Measurements from ENCODE around the gene ZFPL1.

Gene ZFPL1

DNA sequence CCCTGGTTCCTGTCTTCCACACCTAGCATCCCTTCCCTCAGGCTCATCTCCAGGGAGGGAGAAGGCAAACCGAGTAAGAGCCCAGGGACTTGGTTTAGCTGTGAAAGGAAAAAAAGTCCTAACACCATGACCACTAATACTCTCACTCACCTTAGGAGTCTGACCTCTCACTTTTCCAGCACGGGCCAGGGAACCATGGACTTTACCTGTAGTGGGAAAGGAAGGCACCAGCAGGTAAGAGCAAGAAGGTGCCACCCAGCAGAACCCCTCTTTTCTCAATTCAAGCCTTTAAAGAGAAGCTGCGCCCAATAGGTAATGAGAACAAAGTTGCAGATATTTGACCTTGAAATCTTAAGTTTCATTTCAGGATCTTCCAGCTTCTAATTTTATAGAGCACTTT lies 36.8 kb downstream of the ZFPL1 start:
- TF ChIP-seq GATA3 (IDR thresholded peaks at IDR 0.05; ENCODE audit: low read depth, low read length), result no peak
- no peak for TF ChIP-seq GATA2 (IDR thresholded peaks at IDR 0.05; ENCODE audit: low read depth, low read length)

DNA sequence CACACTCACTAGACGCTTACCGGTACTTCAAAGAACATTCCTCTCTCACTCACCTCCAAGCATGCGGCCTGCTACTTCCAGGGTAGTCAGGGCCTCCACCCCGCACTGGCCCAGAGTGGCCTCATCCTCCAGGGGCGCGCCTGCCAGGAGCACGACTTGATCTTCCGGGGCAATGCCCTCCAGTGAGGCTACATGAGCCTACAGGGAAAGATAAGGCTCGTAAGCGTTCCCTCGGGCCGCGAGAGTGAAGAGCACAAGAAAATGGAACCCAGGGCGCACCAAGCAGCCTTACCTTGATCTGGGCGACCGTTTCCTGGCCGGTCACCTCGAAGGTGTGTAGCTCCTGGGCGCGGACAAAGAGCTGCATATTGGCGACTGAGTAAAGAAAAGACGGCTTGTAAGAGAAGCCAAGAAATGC lies 37.4 kb downstream of the ZFPL1 start:
- TF ChIP-seq GATA2 (IDR thresholded peaks at IDR 0.05; ENCODE audit: low read depth, low read length), result no peak
- no peak for TF ChIP-seq GATA3 (IDR thresholded peaks at IDR 0.05; ENCODE audit: low read depth, low read length)

DNA sequence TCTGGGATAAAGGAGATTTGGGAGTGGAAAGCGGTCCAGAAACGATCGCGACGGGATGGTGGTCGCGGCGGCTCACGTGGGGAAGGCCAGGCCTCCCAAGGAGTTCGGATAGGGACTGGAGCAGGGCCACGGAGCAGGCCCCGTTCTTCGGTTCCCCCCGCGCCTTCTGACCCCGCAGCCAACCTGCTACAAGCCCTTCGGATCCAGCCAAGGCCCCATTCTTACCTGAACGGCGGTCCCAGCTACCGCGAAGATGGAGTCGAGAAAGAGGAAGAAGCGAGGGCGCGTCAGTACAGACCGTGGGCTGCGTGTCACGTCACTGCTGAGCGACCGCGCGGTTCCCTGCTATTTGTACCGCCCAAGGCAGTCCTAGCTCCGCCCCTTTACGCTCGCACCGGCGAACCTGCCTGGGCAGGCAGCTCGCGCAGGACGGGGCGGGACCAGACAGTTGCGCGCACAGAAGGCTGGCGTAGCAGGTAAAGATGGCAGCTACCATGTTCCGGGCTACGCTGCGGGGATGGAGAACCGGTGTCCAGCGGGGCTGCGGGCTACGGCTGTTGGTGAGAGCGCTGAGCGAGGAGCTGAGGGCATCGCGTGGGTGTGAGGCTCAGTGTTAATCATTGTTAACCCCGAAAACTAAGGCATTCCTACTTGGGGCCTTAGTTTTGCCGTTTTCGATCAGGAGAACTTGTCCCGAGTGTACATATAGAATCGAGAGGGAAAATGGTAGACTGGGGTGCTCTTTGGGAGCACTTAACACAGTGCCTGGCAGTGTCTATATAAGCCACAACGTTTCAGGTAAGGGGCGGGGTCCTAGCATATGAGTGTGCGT lies 38.1 kb downstream of the ZFPL1 start, which contains the start of the genes FAU and MRPL49:
Gene FAU, minus strand, starts transcription at position 270 of the 832 bp plus-strand sequence. CDS start 321 bp downstream, outside the sequence.
Gene MRPL49, plus strand, starts transcription at position 457 of the 832 bp plus-strand sequence. Its CDS starts 26 bp downstream, at position 483.
- TF ChIP-seq GATA2 (IDR thresholded peaks at IDR 0.05; ENCODE audit: low read depth, low read length) (no peak), GATA3 (IDR thresholded peaks at IDR 0.05; ENCODE audit: low read depth, low read length) (no peak)

DNA sequence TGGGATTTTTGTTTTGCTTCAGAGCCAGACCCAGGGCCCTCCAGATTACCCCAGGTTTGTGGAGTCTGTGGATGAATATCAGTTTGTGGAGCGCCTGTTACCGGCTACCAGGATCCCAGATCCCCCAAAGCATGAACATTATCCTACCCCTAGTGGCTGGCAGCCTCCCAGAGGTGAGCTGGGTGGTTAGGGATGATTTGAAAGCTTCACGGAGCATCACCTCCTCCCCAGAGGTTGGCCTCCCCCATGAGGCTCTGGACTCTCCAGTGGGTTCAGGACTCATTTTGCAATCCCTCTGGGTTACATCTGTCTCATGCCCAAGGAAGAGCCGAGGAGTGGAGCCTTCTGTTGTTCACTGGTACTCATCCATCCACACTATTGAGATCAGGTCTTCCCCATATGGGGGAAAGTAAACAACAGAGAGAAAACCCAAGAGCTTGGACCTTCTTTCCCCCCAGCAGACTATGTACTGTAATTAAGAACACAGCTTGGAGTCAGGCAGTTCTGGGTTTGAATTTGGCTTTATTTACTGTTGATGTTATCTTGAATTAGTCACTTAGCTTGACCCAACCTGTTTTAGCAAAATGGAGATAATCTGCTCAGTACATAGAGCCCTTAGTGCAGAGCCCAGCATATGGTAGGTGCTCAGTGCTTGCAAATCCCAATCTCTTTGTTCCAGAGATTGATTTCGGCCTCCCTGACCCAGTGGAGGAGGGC lies 40.6 kb downstream of the ZFPL1 start:
- no peak for TF ChIP-seq GATA2 (IDR thresholded peaks at IDR 0.05; ENCODE audit: low read depth, low read length)
- no peak for TF ChIP-seq GATA3 (IDR thresholded peaks at IDR 0.05; ENCODE audit: low read depth, low read length)

DNA sequence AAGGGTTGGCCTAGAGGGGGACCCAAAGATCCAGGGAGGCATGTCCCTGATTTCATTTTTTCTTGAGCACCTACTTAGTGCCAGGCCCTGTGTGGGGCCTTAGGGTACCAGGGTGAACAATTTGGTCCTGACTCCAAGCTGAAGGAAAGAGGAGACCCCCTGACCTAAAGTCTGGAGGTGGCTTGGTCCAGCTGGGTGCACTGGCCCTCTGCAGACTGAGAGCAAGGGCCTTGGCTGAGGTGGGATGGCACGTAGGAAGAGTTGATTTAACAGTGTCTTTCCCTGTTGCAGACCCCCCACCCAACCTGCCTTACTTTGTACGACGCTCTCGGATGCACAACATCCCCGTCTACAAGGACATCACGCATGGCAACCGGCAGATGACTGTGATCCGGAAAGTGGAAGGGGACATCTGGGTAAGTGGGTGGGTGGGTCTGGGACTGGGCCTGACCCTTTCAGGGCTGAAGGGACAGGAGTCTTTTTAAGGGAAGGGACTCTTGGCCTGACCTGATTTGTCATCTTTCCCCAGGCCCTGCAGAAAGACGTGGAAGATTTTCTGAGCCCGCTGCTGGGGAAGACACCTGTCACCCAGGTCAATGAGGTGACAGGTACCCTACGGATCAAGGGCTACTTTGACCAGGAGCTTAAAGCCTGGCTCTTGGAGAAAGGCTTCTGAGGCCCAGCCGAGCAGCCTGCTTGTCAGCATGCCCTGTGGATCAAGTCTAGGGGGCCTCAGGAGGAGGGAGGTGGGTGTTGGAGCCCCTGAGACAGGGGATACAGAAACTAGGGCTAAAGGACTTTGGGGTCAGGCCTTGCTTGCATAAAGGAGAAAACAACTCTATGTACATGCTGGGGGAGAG lies 41.4 kb downstream of the ZFPL1 start:
- TF ChIP-seq GATA3 (IDR thresholded peaks at IDR 0.05; ENCODE audit: low read depth, low read length), result no peak
- no peak for TF ChIP-seq GATA2 (IDR thresholded peaks at IDR 0.05; ENCODE audit: low read depth, low read length)

DNA sequence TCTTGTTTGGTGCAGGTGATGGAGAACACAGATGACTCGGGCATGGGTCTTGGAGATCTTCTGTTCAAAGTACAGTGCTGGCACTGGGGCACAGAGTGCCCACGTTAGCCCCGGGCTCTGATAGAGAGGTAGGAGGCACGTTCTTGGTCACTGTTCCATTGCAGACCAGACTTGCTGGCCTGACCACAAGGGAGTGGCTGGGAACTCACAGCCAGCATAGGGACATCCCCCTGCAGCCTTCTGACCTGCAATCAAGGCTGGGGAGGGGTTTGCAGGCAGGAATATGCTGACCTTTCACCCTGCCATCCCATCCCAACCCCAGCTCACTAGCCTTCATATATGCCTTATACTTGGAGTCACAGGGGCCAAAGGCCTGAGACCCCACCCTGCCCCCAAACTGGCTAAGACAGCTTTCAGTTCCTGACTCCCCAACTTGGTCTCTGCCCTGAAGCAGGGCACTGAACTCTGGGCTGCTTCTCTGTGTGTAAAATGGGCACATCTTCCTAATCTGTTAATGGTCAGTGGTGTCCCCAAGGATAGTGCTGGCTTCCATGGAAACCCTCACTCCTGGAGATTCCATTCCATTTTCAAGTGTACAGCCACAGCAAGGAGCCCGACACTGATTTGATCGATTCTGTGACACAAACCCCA lies 42.7 kb downstream of the ZFPL1 start:
- TF ChIP-seq GATA2 (IDR thresholded peaks at IDR 0.05; ENCODE audit: low read depth, low read length), result no peak
- TF ChIP-seq GATA3 (IDR thresholded peaks at IDR 0.05; ENCODE audit: low read depth, low read length), result no peak

DNA sequence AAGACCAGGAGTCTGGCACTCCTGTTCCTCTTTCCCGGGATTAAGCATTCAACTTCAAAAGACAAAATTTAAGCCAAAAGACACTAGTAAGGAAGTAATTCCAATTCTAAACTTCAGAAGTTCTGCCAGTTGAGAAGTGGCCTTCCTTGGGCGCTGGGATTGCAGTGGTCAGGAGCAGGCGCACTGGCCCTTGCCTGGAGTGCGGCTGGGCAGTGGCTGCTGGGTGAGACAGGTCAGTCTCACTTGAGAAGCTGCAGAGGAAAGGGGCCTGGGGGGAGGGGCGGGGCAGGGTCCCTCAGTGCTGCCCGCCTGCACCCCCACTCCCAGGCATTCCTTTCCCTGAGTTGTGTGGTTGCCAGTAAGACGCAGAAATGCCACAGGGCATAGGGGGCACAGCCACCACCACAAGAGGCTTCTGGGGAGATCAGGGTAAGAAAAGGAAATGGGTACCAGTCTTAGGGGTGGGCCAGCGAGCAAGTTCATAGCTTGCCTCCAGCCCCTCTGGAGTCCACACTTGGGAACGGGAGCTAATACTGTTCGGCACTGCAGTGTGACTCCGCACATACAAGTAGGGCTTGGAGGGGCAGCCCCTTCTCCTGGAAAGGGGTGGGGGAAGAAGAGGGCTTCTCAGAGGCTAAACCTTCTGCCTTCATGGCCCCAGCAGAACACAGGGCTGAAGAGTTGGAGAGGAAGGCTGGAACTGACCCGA lies 43.6 kb downstream of the ZFPL1 start:
- no peak for TF ChIP-seq GATA3 (IDR thresholded peaks at IDR 0.05; ENCODE audit: low read depth, low read length)
- no peak for TF ChIP-seq GATA2 (IDR thresholded peaks at IDR 0.05; ENCODE audit: low read depth, low read length)

DNA sequence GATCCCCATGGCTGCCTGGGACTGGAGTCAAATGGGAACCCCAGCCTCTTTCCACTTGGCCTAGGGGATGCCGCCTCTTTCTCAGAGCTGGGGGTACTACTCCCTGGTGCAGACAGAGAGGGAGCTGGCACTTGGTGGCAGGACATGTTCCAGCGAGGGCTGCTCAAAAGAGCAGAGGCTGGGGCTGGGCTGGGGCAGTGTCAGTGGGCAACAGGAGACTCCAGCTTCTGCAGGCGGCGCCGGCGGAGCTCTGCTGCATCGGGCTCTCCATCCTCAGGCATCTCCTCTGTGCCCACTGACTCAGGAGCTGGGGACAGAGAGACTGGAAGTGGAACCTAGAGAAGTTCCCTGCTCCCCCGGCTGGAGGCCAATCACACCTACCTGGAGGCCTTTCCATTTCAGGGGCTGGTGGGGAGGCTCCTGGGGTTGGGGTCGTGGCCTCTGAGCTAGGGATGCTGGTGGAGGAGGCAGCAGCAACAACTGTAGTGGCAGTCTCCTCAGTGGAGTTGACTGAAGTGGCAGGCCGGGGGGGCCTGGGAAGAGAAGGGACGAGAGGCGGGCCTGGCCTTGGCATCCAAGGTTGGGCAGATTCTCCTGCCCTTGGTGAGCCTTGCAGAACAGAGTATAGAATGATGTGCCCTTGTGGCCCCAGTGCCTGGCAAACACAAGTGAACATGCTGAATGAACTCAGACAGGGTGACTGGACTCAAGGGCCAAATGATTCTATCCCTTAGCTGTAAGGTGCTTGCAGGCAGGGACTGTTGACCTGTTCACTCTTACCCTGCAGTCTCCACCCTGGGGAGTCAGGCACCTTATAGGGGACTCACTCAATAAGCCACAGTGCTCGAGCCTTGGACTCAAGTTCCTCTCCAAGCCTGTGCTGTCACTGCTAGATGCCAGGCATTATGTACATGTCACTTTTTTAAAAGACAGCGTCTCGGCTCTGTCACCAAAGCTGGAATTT lies 44.4 kb downstream of the ZFPL1 start:
- TF ChIP-seq GATA3 (IDR thresholded peaks at IDR 0.05; ENCODE audit: low read depth, low read length) (no peak), GATA2 (IDR thresholded peaks at IDR 0.05; ENCODE audit: low read depth, low read length) (no peak)

DNA sequence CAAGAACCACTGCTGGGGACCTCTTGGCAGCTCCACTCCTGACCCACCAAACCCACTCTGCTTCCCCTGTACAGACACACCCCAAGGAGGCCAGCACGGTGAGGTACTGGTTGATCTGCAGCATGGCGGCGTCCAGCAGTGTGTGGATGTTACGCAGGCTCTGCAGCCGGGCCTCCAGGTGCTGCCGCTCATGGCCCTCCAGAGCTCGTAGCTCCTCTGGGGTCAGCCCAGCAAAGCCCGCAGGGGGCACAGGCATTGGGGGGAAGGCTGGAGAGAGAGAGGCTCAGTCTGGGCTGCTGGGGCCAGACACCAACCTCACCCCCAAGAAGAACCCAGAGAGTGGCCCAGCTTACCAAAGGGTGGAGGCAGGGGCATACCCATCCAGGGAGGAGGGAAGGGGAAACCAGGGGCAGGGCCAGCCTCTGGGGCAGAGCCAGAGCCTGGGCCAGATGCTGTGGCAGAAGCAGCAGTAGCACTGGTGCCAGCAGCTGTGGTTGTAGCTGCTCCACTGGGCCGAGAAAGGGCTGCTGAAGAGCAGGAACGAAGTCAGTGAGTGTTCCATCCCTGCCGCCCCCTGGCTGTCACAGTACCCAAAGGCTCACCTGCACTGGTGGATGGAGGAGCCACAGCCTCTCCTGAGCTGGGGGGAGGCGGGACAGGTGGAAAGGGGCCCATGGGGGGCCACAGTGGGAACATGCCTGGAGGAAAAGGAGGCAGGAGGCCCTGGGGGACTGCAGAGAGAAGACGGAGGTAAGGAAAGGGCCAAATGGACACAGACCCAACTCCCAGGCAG lies 45.8 kb downstream of the ZFPL1 start:
- TF ChIP-seq GATA3 (IDR thresholded peaks at IDR 0.05; ENCODE audit: low read depth, low read length) (no peak), GATA2 (IDR thresholded peaks at IDR 0.05; ENCODE audit: low read depth, low read length) (no peak)

DNA sequence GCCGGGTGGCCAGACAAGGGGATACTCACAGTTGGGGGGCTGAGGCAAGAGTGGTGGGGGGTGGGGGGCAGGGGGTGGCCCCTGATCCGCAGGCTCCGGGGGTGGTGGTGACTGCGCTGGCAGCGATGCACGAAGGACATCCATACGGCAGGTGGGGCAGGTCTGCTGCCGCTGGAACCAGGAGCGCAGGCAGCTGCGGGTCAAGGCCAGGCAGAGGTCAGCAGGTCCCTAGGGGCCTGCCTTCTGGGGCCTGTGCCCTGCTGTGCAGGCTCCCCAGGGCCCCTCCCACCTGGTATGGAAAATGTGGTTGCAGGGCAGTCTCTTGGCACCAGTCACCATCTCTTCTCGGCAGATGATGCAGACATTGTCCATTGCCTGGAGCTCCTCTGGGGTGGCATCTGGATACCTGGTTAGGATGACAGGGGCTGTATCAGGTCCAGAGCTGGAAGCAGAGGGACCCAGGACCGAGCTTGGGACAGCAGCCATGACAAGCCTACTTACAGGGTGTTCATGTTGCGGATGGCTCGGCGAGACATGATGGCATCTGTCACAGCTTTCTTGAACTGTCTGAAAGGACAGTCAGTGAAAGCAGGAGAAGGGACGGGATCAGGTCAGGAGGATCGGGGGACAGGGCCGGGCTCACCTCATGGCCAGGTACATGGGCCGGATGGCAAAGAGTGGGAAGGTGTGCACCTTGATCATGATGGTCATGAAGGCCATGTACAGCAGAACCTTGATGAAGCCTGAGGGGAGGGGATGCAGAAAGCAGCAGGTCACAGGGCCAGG lies 46.8 kb downstream of the ZFPL1 start:
- no peak for TF ChIP-seq GATA2 (IDR thresholded peaks at IDR 0.05; ENCODE audit: low read depth, low read length)
- TF ChIP-seq GATA3 (IDR thresholded peaks at IDR 0.05; ENCODE audit: low read depth, low read length), result no peak
